DND-41 (cell line): ENCODE measurements around the gene MED23.

ENCODE experiments used
- EZH2 ChIP-seq: IDR thresholded peaks from 3 replicates; pipeline ENCODE4 v1.6.1; 2012; ENCODE audit warnings: borderline replicate concordance, low read depth, mild to moderate bottlenecking, moderate library complexity, low read length, inconsistent platforms; ENCODE audit not compliant: severe bottlenecking
- TF ChIP-seq, protein P1 (sequence below): IDR thresholded peaks from 2 replicates; pipeline ENCODE4 v1.5.1; 2012; ENCODE audit warnings: borderline replicate concordance, low read length, moderate library complexity, mild to moderate bottlenecking; ENCODE audit not compliant: poor library complexity, severe bottlenecking; ENCODE audit errors: extremely low read depth

DNA sequence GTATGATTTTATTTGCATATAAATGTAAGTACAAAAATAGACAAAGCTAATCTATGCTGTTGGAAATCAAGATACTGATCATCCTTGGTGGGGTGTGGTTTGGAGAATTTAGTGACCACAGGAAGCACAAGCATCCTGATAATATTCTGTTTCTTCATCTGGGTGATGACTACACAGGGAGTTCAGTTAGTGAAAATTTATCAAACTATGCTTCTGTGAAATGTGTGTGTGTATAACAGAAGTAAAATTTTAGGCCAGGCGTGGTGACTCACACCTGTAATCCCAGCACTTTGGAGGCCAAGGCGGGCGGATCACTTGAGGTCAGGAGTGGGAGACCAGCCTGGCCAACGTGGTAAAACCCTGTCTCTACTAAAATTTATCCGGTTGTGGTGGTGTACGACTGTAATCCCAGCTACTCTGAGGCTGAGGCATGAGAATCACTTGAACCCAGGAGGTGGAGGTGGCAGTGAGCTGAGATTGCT lies 29.6 kb upstream of the MED23 start:
- no peak for TF ChIP-seq EZH2
- TF ChIP-seq, protein P1, sequence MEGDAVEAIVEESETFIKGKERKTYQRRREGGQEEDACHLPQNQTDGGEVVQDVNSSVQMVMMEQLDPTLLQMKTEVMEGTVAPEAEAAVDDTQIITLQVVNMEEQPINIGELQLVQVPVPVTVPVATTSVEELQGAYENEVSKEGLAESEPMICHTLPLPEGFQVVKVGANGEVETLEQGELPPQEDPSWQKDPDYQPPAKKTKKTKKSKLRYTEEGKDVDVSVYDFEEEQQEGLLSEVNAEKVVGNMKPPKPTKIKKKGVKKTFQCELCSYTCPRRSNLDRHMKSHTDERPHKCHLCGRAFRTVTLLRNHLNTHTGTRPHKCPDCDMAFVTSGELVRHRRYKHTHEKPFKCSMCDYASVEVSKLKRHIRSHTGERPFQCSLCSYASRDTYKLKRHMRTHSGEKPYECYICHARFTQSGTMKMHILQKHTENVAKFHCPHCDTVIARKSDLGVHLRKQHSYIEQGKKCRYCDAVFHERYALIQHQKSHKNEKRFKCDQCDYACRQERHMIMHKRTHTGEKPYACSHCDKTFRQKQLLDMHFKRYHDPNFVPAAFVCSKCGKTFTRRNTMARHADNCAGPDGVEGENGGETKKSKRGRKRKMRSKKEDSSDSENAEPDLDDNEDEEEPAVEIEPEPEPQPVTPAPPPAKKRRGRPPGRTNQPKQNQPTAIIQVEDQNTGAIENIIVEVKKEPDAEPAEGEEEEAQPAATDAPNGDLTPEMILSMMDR = no peak
